ENCODE measurements around the gene GALNT15.

The GALNT15 gene

GRCh38 chr3:16148783-16149182 is 25.7 kb upstream of the GALNT15 start:
- Histone ChIP-seq H3K36me3 (ENCODE audit: insufficient read depth, low read length) (no peaks in the 10 kb centered on the region), H3K4me3 (ENCODE audit: low read length, poor library complexity, severe bottlenecking) (no peak overlapping the region), H3K9me3 (ENCODE audit: insufficient read depth, low read depth, low read length) (peaks cover 1% of the 10 kb centered on the region; the same call in 1 of the 2 replicates), H3K27me3 (ENCODE audit: insufficient read depth, low read length, poor library complexity, severe bottlenecking) (no peaks in the 10 kb centered on the region), H3K4me2 (ENCODE audit: low read depth, low read length, poor library complexity, severe bottlenecking) (no peak overlapping the region), H3K79me2 (ENCODE audit: insufficient read depth, low read length) (no peaks in the 10 kb centered on the region), H3K4me1 (ENCODE audit: insufficient read depth, low read length, poor library complexity, severe bottlenecking) (no peaks in the 10 kb centered on the region), H3F3A (ENCODE audit: low read depth) (no peaks in the 10 kb centered on the region), H3K9me2 (replicated peaks; ENCODE audit: low read depth, low read length) (no peaks in the 10 kb centered on the region), H3K9ac (ENCODE audit: low read depth, low read length, poor library complexity, severe bottlenecking) (no peak overlapping the region), H2AFZ (ENCODE audit: low read length) (no peak overlapping the region), H4K20me1 (ENCODE audit: insufficient read depth, low read length, poor library complexity, severe bottlenecking) (no peaks in the 10 kb centered on the region)
- TF ChIP-seq CTCF (conservative IDR thresholded peaks at IDR 0.05; ENCODE audit: low read length) (no peak), EZH2phosphoT487 (IDR thresholded peaks at IDR 0.05; ENCODE audit: borderline replicate concordance) (no peak)

GRCh38 chr3:16150285-16150684 is 24.2 kb upstream of the GALNT15 start:
- H2AFZ ChIP-seq (ENCODE audit: low read length) = no peak overlapping the region
- TF ChIP-seq CTCF (conservative IDR thresholded peaks at IDR 0.05; ENCODE audit: low read length) (no peak), EZH2phosphoT487 (IDR thresholded peaks at IDR 0.05; ENCODE audit: borderline replicate concordance) (no peak)
- H3K4me1 ChIP-seq (ENCODE audit: insufficient read depth, low read length, poor library complexity, severe bottlenecking) = no peaks in the 10 kb centered on the region
- H3K27me3 ChIP-seq (ENCODE audit: insufficient read depth, low read length, poor library complexity, severe bottlenecking) = no peaks in the 10 kb centered on the region
- H4K20me1 ChIP-seq (ENCODE audit: insufficient read depth, low read length, poor library complexity, severe bottlenecking) = no peaks in the 10 kb centered on the region
- no peaks in the 10 kb centered on the region for H3K9me3 ChIP-seq (ENCODE audit: insufficient read depth, low read depth, low read length)
- H3K36me3 ChIP-seq (ENCODE audit: insufficient read depth, low read length) = no peaks in the 10 kb centered on the region
- H3F3A ChIP-seq (ENCODE audit: low read depth) = no peaks in the 10 kb centered on the region
- H3K4me2 ChIP-seq (ENCODE audit: low read depth, low read length, poor library complexity, severe bottlenecking) = no peak overlapping the region
- no peaks in the 10 kb centered on the region for H3K79me2 ChIP-seq (ENCODE audit: insufficient read depth, low read length)
- no peaks in the 10 kb centered on the region for H3K9me2 ChIP-seq (replicated peaks; ENCODE audit: low read depth, low read length)
- no peak overlapping the region for H3K4me3 ChIP-seq (ENCODE audit: low read length, poor library complexity, severe bottlenecking)
- H3K9ac ChIP-seq (ENCODE audit: low read depth, low read length, poor library complexity, severe bottlenecking) = no peak overlapping the region

GRCh38 chr3:16151109-16151508 is 23.4 kb upstream of the GALNT15 start:
- no peaks in the 10 kb centered on the region for H3K4me1 ChIP-seq (ENCODE audit: insufficient read depth, low read length, poor library complexity, severe bottlenecking)
- H3K9me3 ChIP-seq (ENCODE audit: insufficient read depth, low read depth, low read length) = no peaks in the 10 kb centered on the region
- H2AFZ ChIP-seq (ENCODE audit: low read length) = no peak overlapping the region
- H3K4me3 ChIP-seq (ENCODE audit: low read length, poor library complexity, severe bottlenecking) = no peak overlapping the region
- no peak overlapping the region for H3K4me2 ChIP-seq (ENCODE audit: low read depth, low read length, poor library complexity, severe bottlenecking)
- TF ChIP-seq CTCF (conservative IDR thresholded peaks at IDR 0.05; ENCODE audit: low read length) (no peak), EZH2phosphoT487 (IDR thresholded peaks at IDR 0.05; ENCODE audit: borderline replicate concordance) (no peak)
- H3K27me3 ChIP-seq (ENCODE audit: insufficient read depth, low read length, poor library complexity, severe bottlenecking) = no peaks in the 10 kb centered on the region
- no peaks in the 10 kb centered on the region for H3K36me3 ChIP-seq (ENCODE audit: insufficient read depth, low read length)
- H3F3A ChIP-seq (ENCODE audit: low read depth) = no peaks in the 10 kb centered on the region
- H4K20me1 ChIP-seq (ENCODE audit: insufficient read depth, low read length, poor library complexity, severe bottlenecking) = no peaks in the 10 kb centered on the region
- H3K9ac ChIP-seq (ENCODE audit: low read depth, low read length, poor library complexity, severe bottlenecking) = no peak overlapping the region
- no peaks in the 10 kb centered on the region for H3K79me2 ChIP-seq (ENCODE audit: insufficient read depth, low read length)
- H3K9me2 ChIP-seq (replicated peaks; ENCODE audit: low read depth, low read length) = no peaks in the 10 kb centered on the region
